MM.1S (cell line): ENCODE results near the gene CFAP298.

Experiments used
- CTCF ChIP-seq: fragments of 300-600 bp; sonication (generic); IDR thresholded peaks from 2 replicates; pipeline ENCODE4 v1.5.1; 2016; ENCODE audit warnings: antibody characterized with exemption, low read length, mixed read lengths
- EZH2 ChIP-seq: fragments of 300-600 bp; sonication (generic); optimal IDR thresholded peaks from 2 replicates; pipeline ENCODE3; 2017; ENCODE audit warnings: low read depth, mild to moderate bottlenecking, antibody characterized with exemption, low read length, mixed read lengths

DNA sequence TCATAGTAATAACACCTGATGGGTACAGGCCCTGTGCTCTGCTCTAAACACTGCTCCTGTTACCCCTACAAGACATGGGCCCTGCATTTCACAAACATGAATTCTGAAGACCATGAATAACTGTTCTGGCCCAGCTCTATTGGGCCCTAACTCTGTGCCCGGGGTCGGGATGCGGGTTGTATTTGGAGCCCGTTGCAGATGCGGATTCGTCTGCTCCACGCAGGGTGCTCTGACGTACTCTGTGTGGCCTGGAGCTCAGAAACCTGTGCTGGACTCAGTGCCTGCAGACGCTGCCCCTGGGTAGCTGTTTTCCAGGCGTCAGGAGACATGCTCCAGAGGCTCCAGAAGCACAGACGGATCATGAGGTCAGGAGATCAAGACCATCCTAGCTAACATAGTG lies 16.7 kb downstream of the CFAP298 start:
- TF ChIP-seq CTCF (no peak), EZH2 (no peak)
